ENCODE measurements around the gene SULT4A1.

DNA sequence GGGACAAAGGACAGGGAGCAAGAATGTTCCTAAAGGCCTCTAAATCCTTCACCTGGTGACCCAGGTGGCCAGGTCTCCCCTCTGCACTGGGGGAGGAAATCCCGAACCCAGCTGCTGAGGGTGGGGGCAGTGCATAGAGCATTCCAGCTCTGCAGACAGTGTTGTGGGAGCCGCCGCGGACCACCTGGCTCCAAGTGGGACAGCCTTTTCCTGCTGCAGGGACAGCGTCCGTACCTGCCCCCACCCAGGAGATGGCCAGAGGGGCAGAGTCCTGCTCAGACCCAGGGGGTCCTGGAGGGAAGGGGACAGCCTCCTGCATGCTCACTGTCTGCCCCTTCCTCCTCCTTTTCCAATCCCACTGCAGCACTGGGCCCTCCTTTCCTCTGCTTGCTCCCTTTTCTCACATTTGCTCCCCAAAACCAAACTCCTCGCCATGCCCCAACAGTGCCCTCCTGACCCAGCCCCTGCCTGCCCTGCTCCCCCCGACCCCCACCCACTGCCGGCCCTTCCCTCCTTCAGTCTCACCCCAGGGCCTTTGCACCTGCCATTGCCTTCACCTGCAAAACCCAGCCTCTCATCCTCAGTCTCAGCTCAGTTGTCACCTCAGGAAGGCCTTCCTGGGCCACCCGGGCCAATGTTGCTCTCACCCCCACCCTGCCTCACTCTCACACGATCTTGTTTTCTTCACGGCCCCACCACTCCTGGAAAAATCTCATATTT lies 16.7 kb upstream of the SULT4A1 start:
- TF ChIP-seq, protein P1, sequence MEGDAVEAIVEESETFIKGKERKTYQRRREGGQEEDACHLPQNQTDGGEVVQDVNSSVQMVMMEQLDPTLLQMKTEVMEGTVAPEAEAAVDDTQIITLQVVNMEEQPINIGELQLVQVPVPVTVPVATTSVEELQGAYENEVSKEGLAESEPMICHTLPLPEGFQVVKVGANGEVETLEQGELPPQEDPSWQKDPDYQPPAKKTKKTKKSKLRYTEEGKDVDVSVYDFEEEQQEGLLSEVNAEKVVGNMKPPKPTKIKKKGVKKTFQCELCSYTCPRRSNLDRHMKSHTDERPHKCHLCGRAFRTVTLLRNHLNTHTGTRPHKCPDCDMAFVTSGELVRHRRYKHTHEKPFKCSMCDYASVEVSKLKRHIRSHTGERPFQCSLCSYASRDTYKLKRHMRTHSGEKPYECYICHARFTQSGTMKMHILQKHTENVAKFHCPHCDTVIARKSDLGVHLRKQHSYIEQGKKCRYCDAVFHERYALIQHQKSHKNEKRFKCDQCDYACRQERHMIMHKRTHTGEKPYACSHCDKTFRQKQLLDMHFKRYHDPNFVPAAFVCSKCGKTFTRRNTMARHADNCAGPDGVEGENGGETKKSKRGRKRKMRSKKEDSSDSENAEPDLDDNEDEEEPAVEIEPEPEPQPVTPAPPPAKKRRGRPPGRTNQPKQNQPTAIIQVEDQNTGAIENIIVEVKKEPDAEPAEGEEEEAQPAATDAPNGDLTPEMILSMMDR (IDR thresholded peaks at IDR 0.05; ENCODE audit: insufficient read depth, low read depth, low read length) = no peak
- TF ChIP-seq EZH2 (IDR thresholded peaks at IDR 0.05; ENCODE audit: insufficient read depth, low read length) = no peak
